NCI-H2196 treated with DMSO at 0.1 percent for 48 hours (cell line): ENCODE data around the gene CORO2A.

Source experiments
- DNase-seq: peaks from one replicate; lab custom pipeline; 2025; ENCODE audit not compliant: unreplicated experiment; lab: John Stamatoyannopoulos, UW

Gene CORO2A

DNA sequence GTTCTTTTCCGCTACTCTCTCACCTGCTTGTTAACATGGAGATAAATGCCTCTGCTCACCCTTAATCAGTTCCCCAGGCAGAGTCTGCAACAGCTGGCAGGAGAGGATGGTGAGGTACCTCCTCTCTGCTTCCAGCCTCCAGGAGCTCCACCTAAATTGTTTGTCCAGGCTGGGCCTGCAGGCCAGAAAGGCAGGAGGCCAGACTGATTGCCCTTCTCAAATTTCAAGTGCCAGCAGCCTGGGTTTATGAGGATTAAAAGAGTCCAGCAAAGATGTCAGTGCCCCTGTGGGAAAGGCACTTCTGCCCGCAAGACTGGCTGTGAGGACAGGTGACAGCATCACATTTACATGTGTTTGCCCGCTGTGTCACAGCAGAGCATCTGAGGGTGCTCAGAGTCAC, 19.8 kb downstream of the CORO2A start:
- DNase-seq, result peak; percentile 96

DNA sequence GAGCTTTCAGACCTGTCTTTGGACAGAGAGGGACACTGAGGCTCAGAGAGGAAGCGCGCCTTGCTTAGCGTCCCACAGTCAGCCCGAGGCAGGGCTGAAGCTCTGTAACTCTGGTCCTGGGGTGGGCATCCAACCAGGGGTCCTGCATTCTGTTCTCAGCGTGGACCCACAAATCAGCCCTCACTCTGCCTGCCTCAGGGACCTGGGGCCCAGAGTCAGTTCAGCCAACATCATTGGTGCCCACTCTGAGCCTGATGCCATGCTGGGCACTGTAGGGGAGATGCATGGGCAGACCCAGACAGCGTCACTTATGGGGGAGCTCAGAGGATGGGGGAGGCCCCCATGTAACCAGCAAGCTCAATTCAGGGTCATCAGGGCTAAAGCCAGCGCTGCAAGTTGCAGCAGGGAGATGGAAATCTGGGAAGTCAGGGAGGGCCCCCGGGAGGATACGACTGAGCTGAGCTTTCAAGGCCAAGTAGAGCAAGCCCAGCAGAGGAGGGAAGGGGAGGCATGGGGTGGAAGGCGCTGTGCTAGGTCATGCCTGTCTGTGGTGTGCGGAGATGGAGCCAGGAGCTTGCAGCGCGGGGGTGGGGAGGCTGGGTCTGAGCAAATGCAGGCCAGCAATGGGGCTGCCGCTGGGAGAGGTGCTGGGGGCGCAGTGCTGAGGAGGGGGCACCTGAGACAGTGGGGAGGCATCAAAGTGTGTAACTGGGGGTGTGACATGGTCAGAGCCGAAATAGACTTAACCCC, 21.1 kb downstream of the CORO2A start:
- DNase-seq, result no peak

DNA sequence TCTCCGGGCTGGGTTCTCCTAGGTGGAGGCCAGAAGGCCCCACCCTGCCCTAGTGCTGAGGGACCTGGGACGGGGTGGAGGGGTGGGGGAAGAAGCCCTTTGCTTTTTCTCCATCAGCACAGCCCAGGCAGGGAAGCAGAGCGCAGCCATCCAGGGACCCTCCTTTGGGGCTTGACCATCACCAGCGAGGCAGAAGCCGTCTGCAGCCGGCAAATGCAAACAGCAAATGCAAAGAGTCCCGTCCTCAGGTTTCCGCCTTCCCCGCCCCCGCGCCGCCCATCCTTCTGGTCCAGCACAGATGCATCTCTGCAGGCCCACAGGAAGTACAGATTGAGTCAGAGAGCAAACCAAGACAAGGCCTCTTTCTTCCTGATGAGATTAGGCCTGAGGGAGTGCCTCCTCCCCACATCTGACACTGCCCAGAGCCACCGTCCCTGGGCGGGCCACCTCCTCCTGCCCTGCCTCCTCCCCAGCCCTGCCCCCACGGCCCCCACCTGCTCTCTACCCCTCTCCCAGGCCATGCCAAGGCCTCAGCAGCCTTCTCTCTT, 23.4 kb downstream of the CORO2A start:
- DNase-seq, result no peak

DNA sequence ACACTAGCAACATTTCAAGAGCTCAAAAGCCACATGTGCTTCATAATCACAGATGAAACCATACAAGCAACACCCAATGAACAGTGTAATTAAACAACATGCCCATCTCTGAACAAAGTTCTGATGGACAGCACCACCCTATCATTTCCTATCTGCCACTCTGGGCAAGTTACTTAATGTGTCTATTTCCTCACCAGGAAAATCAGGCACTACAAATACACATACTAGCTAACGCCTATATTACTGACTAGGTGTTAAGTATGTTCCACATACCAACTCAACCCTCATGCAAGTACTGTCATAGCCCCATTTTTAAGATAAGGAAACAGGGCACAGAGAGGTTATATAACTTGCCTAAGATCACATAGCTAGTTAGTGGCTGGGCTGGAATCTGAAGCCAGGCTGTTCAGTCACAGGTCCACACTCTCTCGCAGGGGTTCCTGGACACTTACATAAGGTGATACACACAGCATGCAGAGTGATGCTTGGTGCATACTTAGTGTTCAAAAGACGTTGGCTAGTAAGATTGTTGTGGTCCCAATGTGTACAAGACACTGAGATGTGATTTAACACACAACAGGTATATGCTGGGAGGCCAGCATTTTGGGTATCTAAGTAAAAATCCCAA, 24.2 kb downstream of the CORO2A start:
- DNase-seq, result no peak

- no peak for DNase-seq
These were observed 27.5 kb downstream of the CORO2A start for GRCh38 chr9:98164912-98165311.

DNA sequence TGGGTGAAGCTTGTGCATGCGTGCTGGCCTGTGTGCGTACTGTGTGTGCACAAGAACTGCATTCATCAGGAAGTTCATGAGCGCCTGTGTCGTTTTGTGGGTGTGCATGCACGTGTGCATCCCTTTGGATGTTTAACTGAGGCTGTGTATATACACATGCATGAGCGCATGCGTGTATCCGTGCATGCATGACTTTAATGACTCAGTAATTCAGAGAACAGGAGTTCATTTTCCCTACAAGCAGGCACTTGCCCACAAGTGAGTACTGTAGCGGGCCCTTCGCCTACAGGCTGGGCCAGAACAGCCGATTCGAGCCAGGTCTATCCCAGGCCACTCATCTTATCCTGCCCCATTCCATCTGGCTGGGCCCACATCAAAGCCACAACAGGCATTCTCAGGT, 29.8 kb downstream of the CORO2A start:
- DNase-seq, result no peak

GRCh38 chr9:98161851-98162250, 30.6 kb downstream of the CORO2A start:
- DNase-seq, result no peak

- no peak for DNase-seq
These were observed 32.6 kb downstream of the CORO2A start for GRCh38 chr9:98159790-98160189.

GRCh38 chr9:98159301-98159700, 33.1 kb downstream of the CORO2A start:
- no peak for DNase-seq

GRCh38 chr9:98158071-98158831, 34.2 kb downstream of the CORO2A start:
- DNase-seq, result peak; percentile 77

DNA sequence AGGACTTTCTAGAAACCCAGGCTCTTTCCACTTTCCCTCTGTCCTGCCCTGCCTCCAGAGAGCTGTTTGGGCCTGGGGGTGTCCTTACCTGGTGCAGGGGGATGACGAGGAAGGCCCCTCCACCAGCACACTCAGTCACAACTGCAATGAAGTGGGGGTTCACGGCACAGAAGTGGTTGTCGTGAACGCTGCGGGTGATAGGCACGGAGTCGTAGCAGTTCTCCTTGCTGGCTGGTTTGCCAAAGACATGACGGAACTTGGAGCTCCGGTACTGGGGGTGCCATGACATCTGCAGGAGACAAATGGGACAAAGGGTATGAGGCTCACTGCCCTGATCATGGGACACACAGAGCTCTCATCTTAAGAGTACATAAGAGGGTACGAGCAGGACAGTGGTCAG, 35.1 kb downstream of the CORO2A start:
- no peak for DNase-seq

DNA sequence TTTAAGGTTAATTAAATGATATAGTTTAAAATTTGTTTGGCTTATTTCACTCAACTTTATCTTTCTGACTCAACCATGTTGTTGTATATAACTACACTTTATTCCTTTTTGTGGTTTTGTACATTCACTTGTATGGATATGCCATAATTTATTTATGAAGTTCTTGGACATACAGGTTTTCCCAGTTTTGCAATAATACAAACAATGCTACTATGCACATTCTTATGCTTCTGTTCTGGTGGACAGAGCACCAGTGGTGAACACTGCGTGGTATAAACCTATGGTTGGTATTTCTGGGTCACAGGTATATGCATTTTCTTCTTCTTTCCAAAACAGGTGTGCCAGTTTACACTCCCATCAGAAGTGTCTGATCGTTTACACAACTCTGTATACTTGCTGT, 37.8 kb downstream of the CORO2A start:
- DNase-seq, result no peak

DNA sequence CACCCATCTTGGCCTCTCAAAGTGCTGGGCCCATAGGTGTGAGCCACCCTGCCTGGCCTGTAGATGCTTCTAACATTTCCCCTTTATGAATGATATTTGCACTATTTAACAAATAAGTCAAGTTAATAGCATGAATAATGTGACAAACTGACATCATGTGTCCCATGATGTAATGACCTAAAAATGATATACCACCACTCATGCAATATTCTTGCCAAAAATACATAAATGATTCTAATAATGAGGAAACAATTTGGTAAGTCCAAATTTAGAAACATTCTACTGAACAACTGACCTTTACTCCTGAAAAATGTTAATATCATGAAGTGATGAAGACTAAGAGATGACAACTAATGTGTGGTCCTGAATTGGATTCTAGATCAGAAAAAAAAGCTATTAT, 39.9 kb downstream of the CORO2A start:
- DNase-seq, result no peak

DNA sequence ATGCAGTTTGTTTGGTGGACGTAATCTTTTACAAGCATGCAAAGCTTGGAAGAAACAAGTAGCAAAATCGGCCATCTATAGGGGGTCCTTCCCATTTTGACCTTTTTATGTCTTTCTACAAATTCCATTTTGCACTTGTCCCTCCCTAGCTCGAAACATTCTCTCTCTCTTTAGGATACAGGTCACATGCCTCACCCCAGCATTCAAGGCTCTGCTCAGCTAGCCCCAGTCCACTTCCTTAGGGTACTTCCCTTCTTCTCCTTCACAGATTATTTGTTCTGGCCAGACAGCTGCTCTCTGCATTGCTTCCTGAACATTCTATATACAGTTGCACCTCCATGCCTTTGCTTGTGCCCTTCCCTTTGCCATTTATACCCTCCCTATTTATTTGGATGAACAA, 41.7 kb downstream of the CORO2A start:
- DNase-seq, result no peak

DNA sequence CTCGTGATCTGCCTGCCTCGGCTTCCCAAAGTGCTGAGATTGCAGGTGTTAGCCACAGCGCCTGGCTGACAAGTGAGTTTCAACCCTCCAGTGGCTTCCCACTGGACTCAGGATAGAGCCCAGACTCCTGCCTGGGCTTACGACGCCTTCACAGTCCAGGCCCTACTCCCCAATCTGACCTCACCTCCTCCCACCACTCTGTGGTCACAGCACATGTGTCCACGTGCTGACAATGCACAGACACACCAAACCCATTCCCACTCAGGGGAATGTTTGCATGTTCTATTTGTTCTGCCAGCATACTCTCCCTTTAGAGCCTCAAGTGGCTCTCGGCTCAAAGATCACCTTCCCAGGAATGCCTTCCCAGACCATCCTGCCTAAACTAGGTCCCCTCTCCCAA, 42.3 kb downstream of the CORO2A start:
- no peak for DNase-seq

- no peak for DNase-seq
These were observed 43.0 kb downstream of the CORO2A start for GRCh38 chr9:98149422-98149821.

- DNase-seq, result no peak
These were observed 44.0 kb downstream of the CORO2A start for GRCh38 chr9:98148486-98148885.

- no peak for DNase-seq
These were observed 44.9 kb downstream of the CORO2A start for GRCh38 chr9:98147582-98147981.

GRCh38 chr9:98146101-98146991, 46.1 kb downstream of the CORO2A start:
- peak; percentile 63 for DNase-seq

DNA sequence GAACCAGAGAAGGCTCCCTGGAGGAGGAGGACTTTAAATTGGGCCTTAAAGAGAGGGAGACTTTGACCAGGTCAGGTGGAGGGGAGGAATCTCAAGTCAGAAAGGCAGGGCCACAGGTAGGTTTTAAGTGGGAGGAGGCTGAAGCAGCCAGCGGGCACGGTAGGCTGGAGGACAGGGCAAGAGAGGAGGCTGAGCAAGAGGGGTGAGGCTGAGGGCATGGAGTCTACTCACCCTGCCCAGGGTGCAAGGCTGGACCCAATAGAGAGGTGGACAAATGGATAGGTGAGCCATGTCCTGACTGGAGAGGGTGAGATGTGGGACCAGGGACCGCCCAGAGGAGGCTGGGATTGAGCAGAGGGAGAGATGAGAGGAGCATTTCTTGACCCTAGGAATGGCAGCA, 47.8 kb downstream of the CORO2A start:
- DNase-seq, result no peak

GRCh38 chr9:98144076-98144475, 48.4 kb downstream of the CORO2A start:
- DNase-seq, result no peak
